DND-41 (cell line): ENCODE data around the gene TTN.

Source experiments
- CTCF ChIP-seq: IDR thresholded peaks from 2 replicates; pipeline ENCODE4 v1.5.1; 2012; ENCODE audit warnings: borderline replicate concordance, low read length, moderate library complexity, mild to moderate bottlenecking; ENCODE audit not compliant: poor library complexity, severe bottlenecking; ENCODE audit errors: extremely low read depth
- EZH2 ChIP-seq: IDR thresholded peaks from 3 replicates; pipeline ENCODE4 v1.6.1; 2012; ENCODE audit warnings: borderline replicate concordance, low read depth, mild to moderate bottlenecking, moderate library complexity, low read length, inconsistent platforms; ENCODE audit not compliant: severe bottlenecking

GRCh38 chr2:178480227-178481181 lies 326.7 kb downstream of the TTN start, which contains the start of gene PLEKHA3:
- TF ChIP-seq CTCF (peak; percentile 10), EZH2 (no peak)
